Measurements from ENCODE around the gene HGS.

HGS gene

DNA sequence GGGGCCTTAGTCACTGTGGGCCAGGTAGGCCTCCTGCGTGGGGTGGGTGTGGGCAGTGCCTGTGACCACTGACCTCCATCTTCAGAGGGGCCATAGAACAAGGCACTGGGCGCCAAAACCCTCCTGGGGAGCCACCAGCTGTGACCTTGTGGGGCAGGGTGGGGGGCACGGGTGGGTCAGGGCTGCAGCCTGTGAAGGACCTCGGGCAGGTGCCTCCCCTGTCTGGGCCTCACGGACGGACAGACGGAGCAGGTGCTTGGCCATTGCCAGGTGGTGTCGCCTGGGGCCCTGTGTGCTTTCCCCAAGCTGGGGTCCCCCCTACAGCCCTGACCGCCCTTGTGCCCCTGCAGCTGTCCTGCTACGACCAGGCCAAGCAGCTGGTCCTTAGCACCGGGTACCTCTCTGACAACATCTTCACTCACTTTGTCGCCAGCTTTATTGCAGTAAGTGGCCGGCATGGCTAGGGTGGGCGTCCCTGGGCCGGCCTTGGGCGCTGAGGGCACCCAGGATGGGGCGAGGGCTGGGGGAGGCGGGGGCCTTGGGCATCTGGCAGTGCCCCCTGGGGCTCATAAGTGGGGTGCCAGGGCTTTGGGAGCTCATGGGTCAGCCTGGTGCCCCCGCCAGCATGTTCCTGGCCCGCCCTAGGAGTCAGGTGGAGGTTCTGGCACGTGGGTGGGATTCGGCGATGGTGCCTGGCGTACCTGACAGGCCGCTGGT lies 33.4 kb downstream of the HGS start:
- Histone ChIP-seq H3K4me2 (ENCODE audit: low read length) (no peak overlapping the region), H3K27me3 (ENCODE audit: control insufficient read depth, low read length) (no peaks in the 10 kb centered on the region), H3K27ac (ENCODE audit: low read depth, low read length) (no peak overlapping the region), H3K79me2 (ENCODE audit: control insufficient read depth, low read length) (peaks cover 32% of the 10 kb centered on the region), H4K20me1 (ENCODE audit: control insufficient read depth, insufficient read depth, low read depth, low read length) (no peaks in the 10 kb centered on the region), H3K4me3 (ENCODE audit: low read length) (no peak overlapping the region), H3K36me3 (ENCODE audit: control insufficient read depth, low read length) (peaks cover 38% of the 10 kb centered on the region), H3K9me3 (ENCODE audit: control insufficient read depth, insufficient read depth, low read length) (no peaks in the 10 kb centered on the region), H3F3A (ENCODE audit: control insufficient read depth, insufficient read depth) (no peaks in the 10 kb centered on the region), H3K9me2 (replicated peaks; ENCODE audit: control insufficient read depth, low read length) (no peaks in the 10 kb centered on the region), H3K4me1 (ENCODE audit: control insufficient read depth, low read length) (peaks cover 11% of the 10 kb centered on the region)
- TF ChIP-seq, protein P1, sequence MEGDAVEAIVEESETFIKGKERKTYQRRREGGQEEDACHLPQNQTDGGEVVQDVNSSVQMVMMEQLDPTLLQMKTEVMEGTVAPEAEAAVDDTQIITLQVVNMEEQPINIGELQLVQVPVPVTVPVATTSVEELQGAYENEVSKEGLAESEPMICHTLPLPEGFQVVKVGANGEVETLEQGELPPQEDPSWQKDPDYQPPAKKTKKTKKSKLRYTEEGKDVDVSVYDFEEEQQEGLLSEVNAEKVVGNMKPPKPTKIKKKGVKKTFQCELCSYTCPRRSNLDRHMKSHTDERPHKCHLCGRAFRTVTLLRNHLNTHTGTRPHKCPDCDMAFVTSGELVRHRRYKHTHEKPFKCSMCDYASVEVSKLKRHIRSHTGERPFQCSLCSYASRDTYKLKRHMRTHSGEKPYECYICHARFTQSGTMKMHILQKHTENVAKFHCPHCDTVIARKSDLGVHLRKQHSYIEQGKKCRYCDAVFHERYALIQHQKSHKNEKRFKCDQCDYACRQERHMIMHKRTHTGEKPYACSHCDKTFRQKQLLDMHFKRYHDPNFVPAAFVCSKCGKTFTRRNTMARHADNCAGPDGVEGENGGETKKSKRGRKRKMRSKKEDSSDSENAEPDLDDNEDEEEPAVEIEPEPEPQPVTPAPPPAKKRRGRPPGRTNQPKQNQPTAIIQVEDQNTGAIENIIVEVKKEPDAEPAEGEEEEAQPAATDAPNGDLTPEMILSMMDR (IDR thresholded peaks at IDR 0.05; ENCODE audit: low read depth, low read length, poor library complexity, severe bottlenecking), result no peak
- TF ChIP-seq EZH2phosphoT487 (IDR thresholded peaks at IDR 0.05; ENCODE audit: borderline replicate concordance, low read length), result no peak

DNA sequence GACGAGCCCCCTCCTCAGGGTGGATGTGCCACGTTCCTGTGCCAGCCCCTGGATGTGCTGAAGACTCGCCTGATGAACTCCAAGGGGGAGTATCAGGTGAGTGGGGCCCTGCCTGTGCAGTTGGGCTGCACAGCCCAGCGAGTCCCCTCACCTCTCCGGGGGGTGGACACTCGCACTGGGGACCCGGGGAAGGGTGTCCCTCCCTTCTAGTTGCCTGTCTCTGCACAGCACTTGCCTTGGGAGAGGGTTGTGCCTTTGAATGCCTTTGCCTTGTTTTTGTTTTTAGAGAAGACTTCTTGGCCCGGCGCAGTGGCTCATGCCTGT lies 33.9 kb downstream of the HGS start:
- H3K79me2 ChIP-seq (ENCODE audit: control insufficient read depth, low read length), result peaks cover 26% of the 10 kb centered on the region
- H3K36me3 ChIP-seq (ENCODE audit: control insufficient read depth, low read length), result peaks cover 38% of the 10 kb centered on the region
- no peaks in the 10 kb centered on the region for H3K9me2 ChIP-seq (replicated peaks; ENCODE audit: control insufficient read depth, low read length)
- no peak for TF ChIP-seq EZH2phosphoT487 (IDR thresholded peaks at IDR 0.05; ENCODE audit: borderline replicate concordance, low read length)
- no peaks in the 10 kb centered on the region for H4K20me1 ChIP-seq (ENCODE audit: control insufficient read depth, insufficient read depth, low read depth, low read length)
- H3K27ac ChIP-seq (ENCODE audit: low read depth, low read length), result no peak overlapping the region
- H3K4me1 ChIP-seq (ENCODE audit: control insufficient read depth, low read length), result peaks cover 11% of the 10 kb centered on the region
- H3K27me3 ChIP-seq (ENCODE audit: control insufficient read depth, low read length), result no peaks in the 10 kb centered on the region
- no peak overlapping the region for H3K4me3 ChIP-seq (ENCODE audit: low read length)
- no peak overlapping the region for H3K4me2 ChIP-seq (ENCODE audit: low read length)
- no peaks in the 10 kb centered on the region for H3F3A ChIP-seq (ENCODE audit: control insufficient read depth, insufficient read depth)
- no peaks in the 10 kb centered on the region for H3K9me3 ChIP-seq (ENCODE audit: control insufficient read depth, insufficient read depth, low read length)

DNA sequence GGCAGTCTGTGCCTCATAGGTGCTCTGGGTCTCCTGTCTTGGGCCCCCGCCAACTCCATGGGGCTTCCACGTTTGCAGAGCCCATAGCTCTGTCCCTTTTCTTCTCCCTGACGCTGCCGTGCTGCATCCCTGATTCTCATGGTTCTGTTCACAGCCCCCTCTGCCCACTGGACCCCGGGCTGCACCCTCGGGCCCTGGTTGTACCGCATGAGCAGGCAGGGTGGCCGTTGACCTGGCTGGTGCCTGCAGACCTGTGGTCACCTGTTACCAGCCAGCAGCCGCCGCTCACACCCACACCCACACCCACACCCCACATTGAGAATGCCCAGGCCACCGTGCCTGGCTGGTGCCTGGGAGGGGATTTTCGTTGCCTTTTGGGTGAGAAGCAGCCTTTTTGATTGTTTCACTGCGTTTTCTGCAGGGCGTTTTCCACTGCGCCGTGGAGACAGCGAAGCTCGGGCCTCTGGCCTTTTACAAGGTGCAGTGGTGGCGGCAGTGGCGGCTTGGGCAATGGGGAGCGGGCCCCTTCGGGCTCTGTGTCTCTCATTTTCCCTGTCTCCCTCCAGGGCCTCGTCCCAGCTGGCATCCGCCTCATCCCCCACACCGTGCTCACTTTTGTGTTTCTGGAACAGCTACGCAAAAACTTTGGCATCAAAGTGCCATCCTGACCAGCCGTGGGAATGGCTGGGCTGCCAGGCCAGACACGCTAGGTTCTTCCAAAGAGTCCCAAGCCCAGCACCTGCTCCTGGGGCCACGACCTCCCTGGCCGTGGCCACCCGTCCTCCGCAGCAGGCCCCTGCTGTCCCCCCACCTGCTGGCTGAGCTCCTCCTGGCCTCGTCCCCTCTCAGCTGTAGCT lies 35.8 kb downstream of the HGS start:
- H3K9me2 ChIP-seq (replicated peaks; ENCODE audit: control insufficient read depth, low read length), result no peaks in the 10 kb centered on the region
- no peaks in the 10 kb centered on the region for H4K20me1 ChIP-seq (ENCODE audit: control insufficient read depth, insufficient read depth, low read depth, low read length)
- H3K4me3 ChIP-seq (ENCODE audit: low read length), result no peak overlapping the region
- H3K27me3 ChIP-seq (ENCODE audit: control insufficient read depth, low read length), result peaks cover 7% of the 10 kb centered on the region; the same call in 1 of the 2 replicates
- H3K4me1 ChIP-seq (ENCODE audit: control insufficient read depth, low read length), result no peaks in the 10 kb centered on the region
- peaks cover 7% of the 10 kb centered on the region for H3K79me2 ChIP-seq (ENCODE audit: control insufficient read depth, low read length)
- H3K4me2 ChIP-seq (ENCODE audit: low read length), result no peak overlapping the region
- peaks cover 30% of the 10 kb centered on the region for H3K36me3 ChIP-seq (ENCODE audit: control insufficient read depth, low read length)
- H3K27ac ChIP-seq (ENCODE audit: low read depth, low read length), result no peak overlapping the region
- no peak for TF ChIP-seq EZH2phosphoT487 (IDR thresholded peaks at IDR 0.05; ENCODE audit: borderline replicate concordance, low read length)
- H3K9me3 ChIP-seq (ENCODE audit: control insufficient read depth, insufficient read depth, low read length), result no peaks in the 10 kb centered on the region
- no peaks in the 10 kb centered on the region for H3F3A ChIP-seq (ENCODE audit: control insufficient read depth, insufficient read depth)

DNA sequence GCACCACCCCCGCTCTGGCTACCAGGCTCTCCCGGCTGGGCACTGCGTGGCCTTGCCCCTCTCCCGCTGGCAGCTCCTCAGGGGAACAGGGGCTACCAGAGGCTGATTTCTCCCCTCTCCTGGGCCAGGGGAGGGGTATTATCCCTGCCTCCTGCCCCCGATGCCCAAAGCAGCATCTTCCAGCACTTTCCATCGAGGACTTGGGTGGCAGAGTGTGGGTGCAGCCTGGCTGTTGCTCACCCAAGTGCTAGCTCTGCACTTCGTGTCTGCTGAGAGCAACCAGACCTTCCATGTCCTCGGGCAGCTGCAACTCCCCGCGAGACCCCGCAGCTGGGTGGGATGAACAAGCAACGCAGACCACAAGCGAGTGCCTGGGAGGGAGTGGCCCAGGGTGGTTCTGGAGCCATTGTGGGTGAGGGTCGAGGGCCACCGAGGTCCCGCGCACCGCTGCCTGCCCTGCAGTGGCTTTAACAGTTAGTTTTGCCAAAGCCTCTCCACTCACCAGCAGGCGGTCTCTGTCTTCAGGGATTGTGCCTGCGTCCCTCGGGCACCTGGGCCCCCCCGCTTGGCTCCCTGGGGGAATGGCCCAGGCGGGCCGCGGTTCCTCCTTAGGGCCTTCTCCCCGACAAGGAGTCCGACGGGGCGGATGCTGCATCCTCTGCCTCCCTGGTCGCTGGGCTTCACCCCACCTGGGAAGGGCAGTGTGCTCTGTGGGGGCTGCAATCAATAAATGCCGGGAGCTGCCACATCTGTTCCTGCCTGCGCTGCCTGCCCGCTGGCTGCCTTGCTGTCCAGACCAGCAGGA lies 36.7 kb downstream of the HGS start:
- Histone ChIP-seq H3K27ac (ENCODE audit: low read depth, low read length) (no peak overlapping the region), H3K79me2 (ENCODE audit: control insufficient read depth, low read length) (no peaks in the 10 kb centered on the region), H3K9me3 (ENCODE audit: control insufficient read depth, insufficient read depth, low read length) (no peaks in the 10 kb centered on the region), H3K27me3 (ENCODE audit: control insufficient read depth, low read length) (peaks cover 7% of the 10 kb centered on the region; the same call in 1 of the 2 replicates), H3K4me1 (ENCODE audit: control insufficient read depth, low read length) (no peaks in the 10 kb centered on the region), H3K9me2 (replicated peaks; ENCODE audit: control insufficient read depth, low read length) (no peaks in the 10 kb centered on the region), H3F3A (ENCODE audit: control insufficient read depth, insufficient read depth) (no peaks in the 10 kb centered on the region), H3K4me3 (ENCODE audit: low read length) (no peak overlapping the region), H3K4me2 (ENCODE audit: low read length) (no peak overlapping the region), H3K36me3 (ENCODE audit: control insufficient read depth, low read length) (peaks cover 24% of the 10 kb centered on the region; the same call in 1 of the 2 replicates), H4K20me1 (ENCODE audit: control insufficient read depth, insufficient read depth, low read depth, low read length) (no peaks in the 10 kb centered on the region)
- no peak for TF ChIP-seq EZH2phosphoT487 (IDR thresholded peaks at IDR 0.05; ENCODE audit: borderline replicate concordance, low read length)
- TF ChIP-seq, protein P1 (IDR thresholded peaks at IDR 0.05; ENCODE audit: low read depth, low read length, poor library complexity, severe bottlenecking), result no peak

All from DOHH2 (cell line).